PC-9 (cell line): ENCODE data around the gene NELL1.

Source experiments
- EZH2 ChIP-seq: fragments of 200-600 bp; sonication (generic); IDR thresholded peaks from 2 replicates; pipeline ENCODE4 v1.8.0; 2017; ENCODE audit warnings: antibody characterized with exemption, low read depth
- TF ChIP-seq, protein P1 (sequence below): fragments of 200-600 bp; sonication (generic); conservative IDR thresholded peaks from 2 replicates; pipeline ENCODE4 v1.6.1; 2017; ENCODE audit warnings: mixed run types, antibody characterized with exemption, mild to moderate bottlenecking, moderate library complexity

DNA sequence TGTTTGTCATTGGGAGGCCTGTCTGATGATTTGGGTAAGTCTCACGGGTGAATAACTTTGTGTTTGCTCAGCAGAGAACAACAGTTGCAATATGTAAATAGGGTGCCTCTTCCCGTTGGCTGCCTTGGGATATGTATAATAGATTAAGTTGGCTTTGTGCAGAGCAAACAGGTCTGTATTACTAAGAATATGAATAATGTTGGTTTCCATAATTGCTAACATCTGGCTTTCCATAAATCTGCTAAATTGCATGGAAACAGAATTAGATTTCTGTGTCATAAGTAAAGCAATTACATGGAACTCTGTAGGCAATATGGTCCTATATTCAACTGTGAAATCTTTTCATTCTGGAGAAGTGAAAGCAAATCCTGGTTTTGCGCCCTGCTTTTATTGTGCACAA, 887.5 kb downstream of the NELL1 start:
- TF ChIP-seq, protein P1, sequence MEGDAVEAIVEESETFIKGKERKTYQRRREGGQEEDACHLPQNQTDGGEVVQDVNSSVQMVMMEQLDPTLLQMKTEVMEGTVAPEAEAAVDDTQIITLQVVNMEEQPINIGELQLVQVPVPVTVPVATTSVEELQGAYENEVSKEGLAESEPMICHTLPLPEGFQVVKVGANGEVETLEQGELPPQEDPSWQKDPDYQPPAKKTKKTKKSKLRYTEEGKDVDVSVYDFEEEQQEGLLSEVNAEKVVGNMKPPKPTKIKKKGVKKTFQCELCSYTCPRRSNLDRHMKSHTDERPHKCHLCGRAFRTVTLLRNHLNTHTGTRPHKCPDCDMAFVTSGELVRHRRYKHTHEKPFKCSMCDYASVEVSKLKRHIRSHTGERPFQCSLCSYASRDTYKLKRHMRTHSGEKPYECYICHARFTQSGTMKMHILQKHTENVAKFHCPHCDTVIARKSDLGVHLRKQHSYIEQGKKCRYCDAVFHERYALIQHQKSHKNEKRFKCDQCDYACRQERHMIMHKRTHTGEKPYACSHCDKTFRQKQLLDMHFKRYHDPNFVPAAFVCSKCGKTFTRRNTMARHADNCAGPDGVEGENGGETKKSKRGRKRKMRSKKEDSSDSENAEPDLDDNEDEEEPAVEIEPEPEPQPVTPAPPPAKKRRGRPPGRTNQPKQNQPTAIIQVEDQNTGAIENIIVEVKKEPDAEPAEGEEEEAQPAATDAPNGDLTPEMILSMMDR, result no peak
- TF ChIP-seq EZH2, result no peak
